ENCODE data around the gene PPIC. TPM values are rescaled to one million over a fixed set of nuclear protein-coding genes. Genes with fewer than 3 reads are reported as not detected.
"Not testable (repeated sequence)": the region's sequence is repeated elsewhere in the genome, so short reads cannot be mapped to it uniquely, and the experiment has no call there.

Gene PPIC
- total RNA-seq, 2 donors from 2014 or later = 37.6 to 78.0 TPM

DNA sequence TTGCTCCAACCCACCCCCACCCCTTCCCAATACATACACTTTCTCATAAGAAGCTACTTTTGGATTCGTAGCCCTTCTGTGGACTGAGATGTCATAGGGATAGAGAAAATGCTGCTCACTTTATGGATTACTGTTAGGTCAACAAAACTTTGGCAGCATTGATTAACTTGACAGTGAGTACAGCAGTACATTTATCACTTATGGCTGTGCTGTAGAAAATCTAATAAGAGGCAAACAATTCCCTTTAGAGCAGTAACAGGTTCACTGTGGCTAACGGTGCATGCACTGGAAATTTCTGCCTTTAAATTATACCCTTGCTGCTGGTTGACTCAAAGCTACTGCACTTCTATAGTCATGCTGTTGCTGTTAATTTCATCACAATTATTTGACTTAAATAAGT is 59.2 kb downstream of the PPIC start:
- H3K36me3 ChIP-seq = no peaks in the 10 kb centered on the region
- H3K27ac ChIP-seq = no peak overlapping the region
- ATAC-seq (ENCODE audit: insufficient number of reproducible peaks, low FRiP score, low read depth) (no peak), DNase-seq (ENCODE audit: low spot score) (no peak)
- H3K27me3 ChIP-seq (replicated peaks; ENCODE audit: insufficient read depth) = no peaks in the 10 kb centered on the region
- no peaks in the 10 kb centered on the region for H3K4me1 ChIP-seq (ENCODE audit: control insufficient read depth in 1 of 2, low read depth in 2 of 2)
- TF ChIP-seq, protein P1, sequence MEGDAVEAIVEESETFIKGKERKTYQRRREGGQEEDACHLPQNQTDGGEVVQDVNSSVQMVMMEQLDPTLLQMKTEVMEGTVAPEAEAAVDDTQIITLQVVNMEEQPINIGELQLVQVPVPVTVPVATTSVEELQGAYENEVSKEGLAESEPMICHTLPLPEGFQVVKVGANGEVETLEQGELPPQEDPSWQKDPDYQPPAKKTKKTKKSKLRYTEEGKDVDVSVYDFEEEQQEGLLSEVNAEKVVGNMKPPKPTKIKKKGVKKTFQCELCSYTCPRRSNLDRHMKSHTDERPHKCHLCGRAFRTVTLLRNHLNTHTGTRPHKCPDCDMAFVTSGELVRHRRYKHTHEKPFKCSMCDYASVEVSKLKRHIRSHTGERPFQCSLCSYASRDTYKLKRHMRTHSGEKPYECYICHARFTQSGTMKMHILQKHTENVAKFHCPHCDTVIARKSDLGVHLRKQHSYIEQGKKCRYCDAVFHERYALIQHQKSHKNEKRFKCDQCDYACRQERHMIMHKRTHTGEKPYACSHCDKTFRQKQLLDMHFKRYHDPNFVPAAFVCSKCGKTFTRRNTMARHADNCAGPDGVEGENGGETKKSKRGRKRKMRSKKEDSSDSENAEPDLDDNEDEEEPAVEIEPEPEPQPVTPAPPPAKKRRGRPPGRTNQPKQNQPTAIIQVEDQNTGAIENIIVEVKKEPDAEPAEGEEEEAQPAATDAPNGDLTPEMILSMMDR (IDR thresholded peaks at IDR 0.05) = no peak
- no peaks in the 10 kb centered on the region for H3K9me3 ChIP-seq
- no peak overlapping the region for H3K4me3 ChIP-seq

DNA sequence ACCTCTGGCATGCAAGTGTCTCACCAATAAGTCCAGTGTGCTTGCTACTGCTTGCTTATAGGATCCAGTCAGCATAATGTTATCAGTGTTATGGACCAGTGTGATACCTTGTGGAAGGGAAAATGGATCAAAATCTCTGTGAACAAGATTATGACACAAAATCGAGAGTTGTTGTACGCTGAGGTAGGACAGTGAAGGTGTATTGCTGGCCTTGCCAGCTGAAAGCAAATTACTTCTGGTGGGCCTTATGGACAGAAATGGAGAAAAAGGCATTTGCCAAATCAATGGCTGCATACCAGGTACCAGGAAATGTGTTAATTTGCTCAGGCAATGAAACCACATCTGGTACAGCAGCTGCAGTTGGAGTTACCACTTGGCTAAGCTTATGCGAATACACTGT is 62.3 kb downstream of the PPIC start:
- H3K27ac ChIP-seq; H3K27me3 ChIP-seq (replicated peaks; ENCODE audit: insufficient read depth); DNase-seq (ENCODE audit: low spot score); H3K9me3 ChIP-seq; ATAC-seq (ENCODE audit: insufficient number of reproducible peaks, low FRiP score, low read depth); H3K36me3 ChIP-seq; H3K4me1 ChIP-seq (ENCODE audit: control insufficient read depth in 1 of 2, low read depth in 2 of 2); H3K4me3 ChIP-seq: not testable (repeated sequence)

DNA sequence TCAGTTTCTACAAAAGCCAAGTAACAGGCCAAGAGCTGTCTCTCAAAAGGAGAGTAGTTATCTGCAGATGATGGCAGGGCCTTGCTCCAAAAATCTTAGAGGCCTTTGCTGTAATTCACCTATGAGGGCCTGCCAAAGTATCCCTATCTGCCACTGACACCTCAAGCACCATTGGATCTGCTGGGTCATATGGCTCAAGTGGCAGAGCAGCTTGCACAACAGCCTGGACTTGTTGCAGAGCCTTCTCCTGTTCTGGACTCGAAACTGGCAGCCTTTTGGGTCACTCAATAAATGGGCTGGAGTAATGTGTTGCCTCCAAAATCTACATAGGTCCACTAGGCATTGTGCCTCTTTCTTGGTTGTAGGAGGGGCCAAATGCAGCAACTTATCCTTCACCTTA is 62.8 kb downstream of the PPIC start:
- not testable (repeated sequence) for H3K27ac ChIP-seq; ATAC-seq (ENCODE audit: insufficient number of reproducible peaks, low FRiP score, low read depth); H3K4me3 ChIP-seq; H3K36me3 ChIP-seq; H3K27me3 ChIP-seq (replicated peaks; ENCODE audit: insufficient read depth); H3K9me3 ChIP-seq; DNase-seq (ENCODE audit: low spot score); H3K4me1 ChIP-seq (ENCODE audit: control insufficient read depth in 1 of 2, low read depth in 2 of 2)

Other genes with a start within 250 kb of the PPIC start
- gene SNX24, start 191.1 kb downstream of the PPIC start, total RNA-seq = 10 to 100 TPM; 15.6 to 34.2 TPM
- gene PRDM6, start 52.5 kb upstream of the PPIC start, total RNA-seq = 10 to 100 TPM; 37.9 to 44.8 TPM